Panc1 (cell line): ENCODE measurements around the gene TMEM130.

ENCODE experiments used
- POLR2AphosphoS5 ChIP-seq: IDR thresholded peaks from 2 replicates; pipeline ENCODE4 v1.6.1; 2012; ENCODE audit warnings: mild to moderate bottlenecking, low read depth, low read length, moderate library complexity
- TF ChIP-seq, protein P1 (sequence below): fragments of 450-650 bp; IDR thresholded peaks from 2 replicates; pipeline ENCODE4 v1.5.1; 2017; ENCODE audit warnings: mild to moderate bottlenecking

DNA sequence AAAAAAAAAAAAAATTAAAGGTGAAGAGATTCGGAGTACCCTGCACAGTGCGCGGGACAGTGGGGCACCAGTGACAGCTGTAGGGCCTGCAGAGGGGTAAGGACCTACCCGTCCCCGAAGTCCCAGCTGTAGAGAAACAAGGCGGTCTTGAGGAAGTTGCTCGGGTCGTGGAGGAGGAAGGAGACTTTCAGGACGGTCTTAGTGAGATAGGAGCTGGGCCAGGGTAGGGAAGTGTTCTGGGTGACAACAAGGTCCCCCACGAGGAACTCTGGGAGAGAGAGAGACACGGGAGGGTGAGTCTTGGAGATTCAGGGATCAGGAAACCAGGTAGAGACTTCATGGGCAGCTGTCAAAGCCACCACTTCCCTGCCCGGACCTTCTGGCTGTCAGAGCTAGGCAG lies 9.7 kb downstream of the TMEM130 start:
- TF ChIP-seq, protein P1, sequence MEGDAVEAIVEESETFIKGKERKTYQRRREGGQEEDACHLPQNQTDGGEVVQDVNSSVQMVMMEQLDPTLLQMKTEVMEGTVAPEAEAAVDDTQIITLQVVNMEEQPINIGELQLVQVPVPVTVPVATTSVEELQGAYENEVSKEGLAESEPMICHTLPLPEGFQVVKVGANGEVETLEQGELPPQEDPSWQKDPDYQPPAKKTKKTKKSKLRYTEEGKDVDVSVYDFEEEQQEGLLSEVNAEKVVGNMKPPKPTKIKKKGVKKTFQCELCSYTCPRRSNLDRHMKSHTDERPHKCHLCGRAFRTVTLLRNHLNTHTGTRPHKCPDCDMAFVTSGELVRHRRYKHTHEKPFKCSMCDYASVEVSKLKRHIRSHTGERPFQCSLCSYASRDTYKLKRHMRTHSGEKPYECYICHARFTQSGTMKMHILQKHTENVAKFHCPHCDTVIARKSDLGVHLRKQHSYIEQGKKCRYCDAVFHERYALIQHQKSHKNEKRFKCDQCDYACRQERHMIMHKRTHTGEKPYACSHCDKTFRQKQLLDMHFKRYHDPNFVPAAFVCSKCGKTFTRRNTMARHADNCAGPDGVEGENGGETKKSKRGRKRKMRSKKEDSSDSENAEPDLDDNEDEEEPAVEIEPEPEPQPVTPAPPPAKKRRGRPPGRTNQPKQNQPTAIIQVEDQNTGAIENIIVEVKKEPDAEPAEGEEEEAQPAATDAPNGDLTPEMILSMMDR = no peak
- no peak for TF ChIP-seq POLR2AphosphoS5
